DND-41 (cell line): ENCODE data around the gene RPS6KC1.

Experiments
- EZH2 ChIP-seq: IDR thresholded peaks from 3 replicates; pipeline ENCODE4 v1.6.1; 2012; ENCODE audit warnings: borderline replicate concordance, low read depth, mild to moderate bottlenecking, moderate library complexity, low read length, inconsistent platforms; ENCODE audit not compliant: severe bottlenecking
- TF ChIP-seq, protein P1 (sequence below): IDR thresholded peaks from 2 replicates; pipeline ENCODE4 v1.5.1; 2012; ENCODE audit warnings: borderline replicate concordance, low read length, moderate library complexity, mild to moderate bottlenecking; ENCODE audit not compliant: poor library complexity, severe bottlenecking; ENCODE audit errors: extremely low read depth

DNA sequence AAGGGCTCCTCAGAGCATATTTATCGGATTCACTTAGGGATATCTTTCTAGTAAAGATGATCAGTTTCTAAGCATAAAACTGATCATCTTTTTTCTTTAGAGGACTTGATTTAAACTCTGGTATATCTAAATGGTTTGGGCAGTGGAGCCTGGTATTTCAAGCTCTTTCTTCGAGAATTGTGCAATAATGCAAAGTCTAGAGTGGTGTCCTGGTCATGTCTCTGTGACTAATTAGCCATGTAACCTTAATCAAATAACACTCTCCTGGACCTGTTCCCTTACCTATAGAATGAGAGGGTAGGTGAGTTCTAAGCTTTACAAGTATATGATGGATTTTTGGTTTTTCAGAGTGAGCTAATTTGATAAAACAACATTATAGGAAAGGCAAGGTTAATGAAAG, 225.2 kb downstream of the RPS6KC1 start:
- TF ChIP-seq, protein P1, sequence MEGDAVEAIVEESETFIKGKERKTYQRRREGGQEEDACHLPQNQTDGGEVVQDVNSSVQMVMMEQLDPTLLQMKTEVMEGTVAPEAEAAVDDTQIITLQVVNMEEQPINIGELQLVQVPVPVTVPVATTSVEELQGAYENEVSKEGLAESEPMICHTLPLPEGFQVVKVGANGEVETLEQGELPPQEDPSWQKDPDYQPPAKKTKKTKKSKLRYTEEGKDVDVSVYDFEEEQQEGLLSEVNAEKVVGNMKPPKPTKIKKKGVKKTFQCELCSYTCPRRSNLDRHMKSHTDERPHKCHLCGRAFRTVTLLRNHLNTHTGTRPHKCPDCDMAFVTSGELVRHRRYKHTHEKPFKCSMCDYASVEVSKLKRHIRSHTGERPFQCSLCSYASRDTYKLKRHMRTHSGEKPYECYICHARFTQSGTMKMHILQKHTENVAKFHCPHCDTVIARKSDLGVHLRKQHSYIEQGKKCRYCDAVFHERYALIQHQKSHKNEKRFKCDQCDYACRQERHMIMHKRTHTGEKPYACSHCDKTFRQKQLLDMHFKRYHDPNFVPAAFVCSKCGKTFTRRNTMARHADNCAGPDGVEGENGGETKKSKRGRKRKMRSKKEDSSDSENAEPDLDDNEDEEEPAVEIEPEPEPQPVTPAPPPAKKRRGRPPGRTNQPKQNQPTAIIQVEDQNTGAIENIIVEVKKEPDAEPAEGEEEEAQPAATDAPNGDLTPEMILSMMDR: no peak
- TF ChIP-seq EZH2: no peak
